ENCODE results near the gene RERE.

The RERE gene

GRCh38 chr1:8370046-8370881 lies 447.2 kb downstream of the RERE start:
- peak; percentile 68 for DNase-seq

- no peak for DNase-seq
These were observed 448.3 kb downstream of the RERE start for GRCh38 chr1:8368956-8369639.

GRCh38 chr1:8367571-8368194 lies 449.8 kb downstream of the RERE start:
- no peak for DNase-seq

DNA sequence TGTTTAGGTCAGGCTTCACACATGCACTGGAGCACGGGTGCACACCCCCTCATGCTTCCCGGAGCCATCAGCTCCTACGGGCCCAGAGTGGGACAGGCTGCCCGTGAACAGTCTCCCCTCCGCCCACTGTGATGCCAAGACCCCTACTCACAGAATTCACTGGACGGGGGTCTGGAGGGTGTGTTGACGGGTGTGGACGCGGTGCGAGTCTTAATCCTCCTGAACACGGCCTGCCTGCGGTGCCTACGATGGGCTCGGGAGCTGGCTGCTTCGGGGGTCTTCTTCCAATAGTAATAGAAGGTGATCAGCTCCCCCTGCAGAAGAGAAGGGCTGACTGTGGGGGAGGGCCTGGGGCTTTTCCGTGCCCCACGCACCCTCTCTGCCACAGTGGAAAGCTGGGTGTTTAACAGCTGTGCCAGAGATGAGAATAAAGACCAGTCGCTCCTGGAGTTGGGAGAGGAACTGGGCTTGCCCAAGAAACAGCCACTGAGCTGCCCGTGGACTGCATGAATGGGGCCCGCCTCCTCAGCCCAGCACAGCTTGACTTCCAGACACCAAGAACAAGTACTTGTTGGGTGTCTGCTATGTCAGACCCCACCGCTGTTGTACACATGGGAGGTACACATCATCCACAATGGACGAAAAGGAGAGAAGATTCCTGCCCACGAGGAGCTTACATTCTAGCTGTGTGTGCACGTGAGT lies 451.6 kb downstream of the RERE start:
- DNase-seq: no peak

GRCh38 chr1:8364528-8365442 lies 452.7 kb downstream of the RERE start:
- no peak for DNase-seq

- DNase-seq: no peak
These were observed 453.6 kb downstream of the RERE start for GRCh38 chr1:8363767-8364301.

GRCh38 chr1:8363186-8363766 lies 454.2 kb downstream of the RERE start:
- DNase-seq: no peak

- DNase-seq: no peak
These were observed 454.7 kb downstream of the RERE start for GRCh38 chr1:8362701-8363101.

GRCh38 chr1:8361198-8361849 lies 456.1 kb downstream of the RERE start:
- no peak for DNase-seq

DNA sequence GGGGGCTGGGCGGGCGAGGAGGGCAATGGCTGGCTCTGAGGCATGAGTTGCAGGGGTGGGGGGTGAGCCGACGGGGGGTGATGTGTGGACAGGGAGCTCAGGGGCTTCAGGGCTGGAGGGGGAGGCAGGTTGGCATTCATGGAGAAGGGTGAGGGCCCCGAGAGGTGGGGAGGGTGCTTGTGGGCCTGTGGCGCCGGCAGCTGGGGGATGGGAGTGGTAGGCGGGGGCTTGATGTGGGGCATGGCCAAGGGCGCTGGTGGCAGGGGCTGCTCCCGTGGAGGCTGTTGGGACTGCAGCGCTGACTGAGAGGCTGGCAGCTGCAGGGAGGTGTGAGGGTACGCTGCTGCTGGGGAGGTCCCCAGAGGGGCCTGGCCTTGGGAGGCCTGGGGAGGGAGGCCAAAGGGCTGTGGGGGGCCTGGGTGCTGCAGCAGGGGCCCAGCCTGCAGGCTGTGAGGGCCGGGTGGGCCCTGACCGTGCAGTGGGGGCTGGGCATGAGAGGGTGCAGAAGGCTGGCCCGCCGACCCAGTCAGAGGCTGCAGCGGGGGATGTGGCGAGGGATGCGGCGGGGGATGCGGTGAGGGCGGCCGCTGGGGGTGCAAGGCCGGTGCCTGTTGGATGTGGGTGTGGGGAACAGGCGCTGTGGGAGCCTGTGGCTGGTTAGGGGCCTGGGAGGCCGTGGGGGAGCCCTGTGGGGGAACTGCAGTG lies 456.8 kb downstream of the RERE start:
- no peak for DNase-seq

GRCh38 chr1:8359617-8360481 lies 457.6 kb downstream of the RERE start:
- no peak for DNase-seq

DNA sequence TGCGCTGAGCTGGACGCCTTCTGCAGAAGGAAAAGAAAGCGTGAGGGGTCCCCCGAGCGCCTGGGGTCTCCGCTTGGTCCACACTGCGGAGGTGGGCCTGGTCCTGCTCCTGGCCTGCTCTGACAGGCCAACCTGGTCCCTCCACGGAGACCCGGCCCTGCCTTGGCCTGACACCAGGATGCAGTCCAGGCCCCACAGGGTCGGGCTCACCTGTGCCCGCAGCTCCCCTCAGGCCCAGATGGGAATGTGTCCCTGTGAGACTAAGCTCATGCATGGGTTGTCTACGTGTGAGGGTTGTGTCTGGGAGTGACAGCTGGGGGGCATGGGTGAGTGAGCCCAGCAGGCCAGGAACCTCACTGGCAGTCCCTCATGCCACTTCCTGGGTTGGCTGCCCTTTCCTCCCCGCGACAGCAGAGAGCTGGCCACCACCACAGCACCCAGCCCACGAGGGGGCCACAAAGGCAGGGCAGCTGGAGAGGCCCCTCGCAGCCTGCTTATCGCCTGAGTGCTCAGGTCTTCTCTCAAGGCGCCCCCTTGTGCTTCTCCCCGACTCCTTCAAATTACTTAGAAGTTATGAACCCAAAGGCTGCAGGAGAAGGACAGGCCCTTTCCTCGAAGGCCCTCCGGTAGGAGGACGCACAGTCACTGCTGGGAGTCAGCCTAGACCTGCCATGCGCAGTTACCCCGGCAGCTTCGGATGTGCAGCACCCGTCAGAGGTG lies 458.4 kb downstream of the RERE start:
- DNase-seq: no peak

GRCh38 chr1:8358241-8358896 lies 459.1 kb downstream of the RERE start:
- DNase-seq: no peak

- no peak for DNase-seq
These were observed 459.9 kb downstream of the RERE start for GRCh38 chr1:8357329-8358101.

- no peak for DNase-seq
These were observed 460.9 kb downstream of the RERE start for GRCh38 chr1:8356256-8357209.

Measured in NCI-H1092 (cell line).